SK-N-SH treated with all-trans-retinoic acid at 6 μM for 48 hours (cell line): ENCODE data around the gene NAA60.
A peak's percentile ranks its signal among the peaks of the same experiment; 100 is the strongest.

ENCODE experiments used
- ATAC-seq: fragments of 200-7000 bp; cut with Tn5 transposase; 3 replicates; pipeline ENCODE4 v1.9.1; 2020; ENCODE audit warnings: mild to moderate bottlenecking, moderate library complexity
- ARNTL ChIP-seq: fragments of 450-650 bp; formaldehyde crosslinking; IDR thresholded peaks from 2 replicates; pipeline ENCODE4 v1.5.0; 2020; ENCODE audit warnings: low read depth, mild to moderate bottlenecking, moderate library complexity, borderline replicate concordance
- BACH2 ChIP-seq: fragments of 250-450 bp; sonication (Bioruptor Pico); IDR thresholded peaks from 2 replicates; pipeline ENCODE4 v1.9.0; 2021; ENCODE audit warnings: mild to moderate bottlenecking, borderline replicate concordance
- CSDC2 ChIP-seq: fragments of 250-450 bp; sonication (Bioruptor Pico); IDR thresholded peaks from 2 replicates; pipeline ENCODE4 v1.5.0; 2020; ENCODE audit warnings: mild to moderate bottlenecking, moderate library complexity
- ESRRG ChIP-seq: fragments of 250-450 bp; sonication (Bioruptor Pico); IDR thresholded peaks from 2 replicates; pipeline ENCODE4 v1.6.1; 2021; ENCODE audit warnings: mild to moderate bottlenecking
- GLIS3 ChIP-seq: fragments of 250-450 bp; sonication (Bioruptor Pico); IDR thresholded peaks from 2 replicates; pipeline ENCODE4 v1.5.0; 2020; ENCODE audit warnings: mild to moderate bottlenecking, moderate library complexity
- ISL1 ChIP-seq: fragments of 250-450 bp; sonication (Bioruptor Pico); IDR thresholded peaks from 2 replicates; pipeline ENCODE4 v2.1.2; 2022; ENCODE audit warnings: mild to moderate bottlenecking, moderate library complexity
- OSR1 ChIP-seq: fragments of 250-450 bp; sonication (Bioruptor Pico); IDR thresholded peaks from 2 replicates; pipeline ENCODE4 v1.8.0; 2022; ENCODE audit warnings: moderate library complexity, mild to moderate bottlenecking, inconsistent platforms
- PPARA ChIP-seq: fragments of 250-450 bp; sonication (Bioruptor Pico); IDR thresholded peaks from 2 replicates; pipeline ENCODE4 v1.5.0; 2020; ENCODE audit warnings: mild to moderate bottlenecking, borderline replicate concordance
- RARB ChIP-seq: fragments of 250-450 bp; sonication (Bioruptor Pico); IDR thresholded peaks from 2 replicates; pipeline ENCODE4 v1.8.0; 2021; ENCODE audit warnings: mild to moderate bottlenecking, moderate library complexity
- SNAI2 ChIP-seq: fragments of 250-450 bp; sonication (Bioruptor Pico); IDR thresholded peaks from 2 replicates; pipeline ENCODE4 v1.5.0; 2020; ENCODE audit warnings: mild to moderate bottlenecking, moderate library complexity
- TCF4 ChIP-seq: fragments of 250-450 bp; sonication (Bioruptor Pico); IDR thresholded peaks from 2 replicates; pipeline ENCODE4 v1.8.0; 2021; ENCODE audit warnings: mild to moderate bottlenecking, moderate library complexity, borderline replicate concordance
- TOX ChIP-seq: fragments of 250-450 bp; sonication (Bioruptor Pico); IDR thresholded peaks from 2 replicates; pipeline ENCODE4 v1.8.0; 2021; ENCODE audit warnings: mild to moderate bottlenecking, moderate library complexity, borderline replicate concordance
- ZFP3 ChIP-seq: fragments of 250-450 bp; sonication (Bioruptor Pico); IDR thresholded peaks from 2 replicates; pipeline ENCODE4 v1.5.0; 2020; ENCODE audit warnings: mild to moderate bottlenecking, moderate library complexity
- ZFP30 ChIP-seq: fragments of 450-650 bp; formaldehyde crosslinking; IDR thresholded peaks from 2 replicates; pipeline ENCODE4 v1.5.0; 2022; ENCODE audit warnings: mild to moderate bottlenecking, moderate library complexity
- ZNF70 ChIP-seq: fragments of 450-650 bp; formaldehyde crosslinking; IDR thresholded peaks from 2 replicates; pipeline ENCODE4 v1.5.0; 2020; ENCODE audit warnings: mild to moderate bottlenecking, moderate library complexity
- TF ChIP-seq, protein P1 (sequence below): fragments of 250-450 bp; sonication (Bioruptor Pico); IDR thresholded peaks from 2 replicates; pipeline ENCODE4 v1.8.0; 2020; ENCODE audit warnings: mild to moderate bottlenecking, moderate library complexity, borderline replicate concordance
- TF ChIP-seq, protein P2 (sequence below): fragments of 250-450 bp; sonication (Bioruptor Pico); IDR thresholded peaks from 2 replicates; pipeline ENCODE4 v1.5.0; 2020; ENCODE audit warnings: mild to moderate bottlenecking, moderate library complexity
- TF ChIP-seq, protein P3 (sequence below): fragments of 250-450 bp; sonication (Bioruptor Pico); IDR thresholded peaks from 2 replicates; pipeline ENCODE4 v1.5.1; 2021; ENCODE audit warnings: mild to moderate bottlenecking, moderate library complexity
- TF ChIP-seq, protein P4 (sequence below): fragments of 250-450 bp; sonication (Bioruptor Pico); IDR thresholded peaks from 2 replicates; pipeline ENCODE4 v1.5.1; 2020; ENCODE audit warnings: low read depth, mild to moderate bottlenecking, moderate library complexity

The NAA60 gene

DNA sequence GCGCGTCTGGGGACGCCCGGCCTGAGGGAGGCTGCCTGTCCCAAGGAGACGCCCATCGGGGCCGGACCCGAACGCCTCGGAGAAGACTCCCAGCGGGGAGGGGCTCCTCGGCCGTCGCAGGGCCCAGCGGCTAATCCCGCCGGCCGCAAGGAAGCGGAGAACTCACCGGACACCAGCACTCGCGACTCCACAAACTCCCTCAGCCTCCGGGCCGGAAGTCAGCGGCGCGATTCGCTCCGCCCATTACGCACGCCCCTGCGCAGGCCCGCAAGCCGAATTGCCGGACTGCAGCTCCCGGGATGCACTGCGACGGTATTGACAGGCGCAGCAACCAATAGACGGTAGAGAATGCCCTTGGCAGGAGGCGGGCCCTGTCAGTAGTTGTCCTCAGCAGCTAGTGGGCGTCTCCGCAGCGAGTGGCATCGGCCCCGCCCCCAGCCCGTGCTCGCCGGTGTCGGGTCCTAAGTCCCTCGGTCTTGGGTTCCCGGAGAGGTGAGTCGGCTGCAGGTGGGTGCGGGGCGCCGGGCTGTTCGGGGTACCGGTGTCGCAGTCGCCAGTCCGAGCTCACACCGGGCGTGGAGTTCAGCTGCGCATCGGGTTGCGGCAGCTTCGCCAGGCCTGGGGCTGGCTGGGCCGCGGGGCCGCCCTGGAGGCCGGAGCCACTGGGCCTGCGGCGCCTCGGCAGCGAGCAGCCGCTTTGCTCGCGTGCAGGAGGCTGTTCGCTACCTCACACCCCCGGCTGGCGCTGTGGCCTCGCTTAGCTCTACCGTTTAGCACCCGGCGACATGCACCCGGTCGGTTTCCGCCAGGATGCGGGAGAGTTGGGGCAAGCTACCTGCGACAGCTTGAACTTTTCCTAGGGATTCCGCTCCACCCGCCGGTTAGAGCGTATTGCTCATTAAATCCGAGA lies 42.4 kb upstream of the NAA60 start, which contains the start of the genes ZNF174 and ZSCAN32:
TSS of gene ZNF174 (plus strand) at position 437 of the 910 bp plus-strand sequence. CDS start 790 bp downstream, outside the sequence.
TSS of gene ZSCAN32 (minus strand) at position 226 of the 910 bp plus-strand sequence. CDS start 3,447 bp downstream, outside the sequence.
- TF ChIP-seq SNAI2 (no peak), ZFP3 (CRISPR knock-in tag) (no peak; the same call in 1 of the 2 replicates), RARB (no peak), OSR1 (CRISPR knock-in tag) (no peak), BACH2 (CRISPR knock-in tag) (no peak)
- TF ChIP-seq, protein P1, sequence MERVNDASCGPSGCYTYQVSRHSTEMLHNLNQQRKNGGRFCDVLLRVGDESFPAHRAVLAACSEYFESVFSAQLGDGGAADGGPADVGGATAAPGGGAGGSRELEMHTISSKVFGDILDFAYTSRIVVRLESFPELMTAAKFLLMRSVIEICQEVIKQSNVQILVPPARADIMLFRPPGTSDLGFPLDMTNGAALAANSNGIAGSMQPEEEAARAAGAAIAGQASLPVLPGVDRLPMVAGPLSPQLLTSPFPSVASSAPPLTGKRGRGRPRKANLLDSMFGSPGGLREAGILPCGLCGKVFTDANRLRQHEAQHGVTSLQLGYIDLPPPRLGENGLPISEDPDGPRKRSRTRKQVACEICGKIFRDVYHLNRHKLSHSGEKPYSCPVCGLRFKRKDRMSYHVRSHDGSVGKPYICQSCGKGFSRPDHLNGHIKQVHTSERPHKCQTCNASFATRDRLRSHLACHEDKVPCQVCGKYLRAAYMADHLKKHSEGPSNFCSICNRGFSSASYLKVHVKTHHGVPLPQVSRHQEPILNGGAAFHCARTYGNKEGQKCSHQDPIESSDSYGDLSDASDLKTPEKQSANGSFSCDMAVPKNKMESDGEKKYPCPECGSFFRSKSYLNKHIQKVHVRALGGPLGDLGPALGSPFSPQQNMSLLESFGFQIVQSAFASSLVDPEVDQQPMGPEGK (CRISPR knock-in tag) = no peak; the same call in 1 of the 2 replicates
- TF ChIP-seq, protein P2, sequence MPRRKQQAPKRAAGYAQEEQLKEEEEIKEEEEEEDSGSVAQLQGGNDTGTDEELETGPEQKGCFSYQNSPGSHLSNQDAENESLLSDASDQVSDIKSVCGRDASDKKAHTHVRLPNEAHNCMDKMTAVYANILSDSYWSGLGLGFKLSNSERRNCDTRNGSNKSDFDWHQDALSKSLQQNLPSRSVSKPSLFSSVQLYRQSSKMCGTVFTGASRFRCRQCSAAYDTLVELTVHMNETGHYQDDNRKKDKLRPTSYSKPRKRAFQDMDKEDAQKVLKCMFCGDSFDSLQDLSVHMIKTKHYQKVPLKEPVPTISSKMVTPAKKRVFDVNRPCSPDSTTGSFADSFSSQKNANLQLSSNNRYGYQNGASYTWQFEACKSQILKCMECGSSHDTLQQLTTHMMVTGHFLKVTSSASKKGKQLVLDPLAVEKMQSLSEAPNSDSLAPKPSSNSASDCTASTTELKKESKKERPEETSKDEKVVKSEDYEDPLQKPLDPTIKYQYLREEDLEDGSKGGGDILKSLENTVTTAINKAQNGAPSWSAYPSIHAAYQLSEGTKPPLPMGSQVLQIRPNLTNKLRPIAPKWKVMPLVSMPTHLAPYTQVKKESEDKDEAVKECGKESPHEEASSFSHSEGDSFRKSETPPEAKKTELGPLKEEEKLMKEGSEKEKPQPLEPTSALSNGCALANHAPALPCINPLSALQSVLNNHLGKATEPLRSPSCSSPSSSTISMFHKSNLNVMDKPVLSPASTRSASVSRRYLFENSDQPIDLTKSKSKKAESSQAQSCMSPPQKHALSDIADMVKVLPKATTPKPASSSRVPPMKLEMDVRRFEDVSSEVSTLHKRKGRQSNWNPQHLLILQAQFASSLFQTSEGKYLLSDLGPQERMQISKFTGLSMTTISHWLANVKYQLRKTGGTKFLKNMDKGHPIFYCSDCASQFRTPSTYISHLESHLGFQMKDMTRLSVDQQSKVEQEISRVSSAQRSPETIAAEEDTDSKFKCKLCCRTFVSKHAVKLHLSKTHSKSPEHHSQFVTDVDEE (CRISPR knock-in tag) = no peak
- ATAC-seq = peak; percentile 99

DNA sequence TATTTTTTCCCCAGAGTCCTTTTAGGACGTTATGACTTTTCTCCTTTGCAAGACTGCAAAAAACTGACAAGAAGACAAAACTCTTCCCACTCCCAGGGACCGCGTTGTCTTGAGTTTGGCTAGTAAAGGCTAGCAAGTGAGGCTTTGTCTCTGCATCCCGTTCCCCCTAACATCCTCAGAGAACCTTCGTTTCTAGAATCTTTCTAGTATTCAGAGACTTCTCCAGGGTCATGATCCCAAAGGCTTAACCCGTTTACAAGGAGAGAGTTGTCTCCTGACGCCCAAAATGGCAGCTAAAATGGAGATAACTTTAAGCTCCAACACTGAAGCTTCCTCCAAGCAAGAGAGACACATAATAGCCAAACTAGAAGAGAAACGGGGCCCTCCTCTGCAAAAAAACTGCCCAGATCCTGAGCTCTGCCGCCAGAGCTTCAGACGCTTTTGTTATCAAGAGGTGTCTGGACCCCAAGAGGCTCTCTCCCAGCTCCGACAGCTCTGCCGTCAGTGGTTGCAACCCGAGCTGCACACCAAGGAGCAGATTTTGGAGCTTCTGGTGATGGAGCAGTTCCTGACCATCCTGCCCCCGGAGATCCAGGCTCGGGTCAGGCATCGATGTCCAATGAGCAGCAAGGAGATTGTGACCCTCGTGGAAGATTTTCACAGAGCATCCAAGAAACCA lies 41.6 kb upstream of the NAA60 start:
- no peak for TF ChIP-seq TOX (CRISPR knock-in tag)
- TF ChIP-seq, protein P2 (CRISPR knock-in tag) = no peak
- no peak for TF ChIP-seq GLIS3
- no peak for TF ChIP-seq ZFP3 (CRISPR knock-in tag)
- no peak for TF ChIP-seq ARNTL (CRISPR knock-in tag)
- TF ChIP-seq, protein P1 (CRISPR knock-in tag) = no peak
- TF ChIP-seq PPARA = no peak
- TF ChIP-seq, protein P3, sequence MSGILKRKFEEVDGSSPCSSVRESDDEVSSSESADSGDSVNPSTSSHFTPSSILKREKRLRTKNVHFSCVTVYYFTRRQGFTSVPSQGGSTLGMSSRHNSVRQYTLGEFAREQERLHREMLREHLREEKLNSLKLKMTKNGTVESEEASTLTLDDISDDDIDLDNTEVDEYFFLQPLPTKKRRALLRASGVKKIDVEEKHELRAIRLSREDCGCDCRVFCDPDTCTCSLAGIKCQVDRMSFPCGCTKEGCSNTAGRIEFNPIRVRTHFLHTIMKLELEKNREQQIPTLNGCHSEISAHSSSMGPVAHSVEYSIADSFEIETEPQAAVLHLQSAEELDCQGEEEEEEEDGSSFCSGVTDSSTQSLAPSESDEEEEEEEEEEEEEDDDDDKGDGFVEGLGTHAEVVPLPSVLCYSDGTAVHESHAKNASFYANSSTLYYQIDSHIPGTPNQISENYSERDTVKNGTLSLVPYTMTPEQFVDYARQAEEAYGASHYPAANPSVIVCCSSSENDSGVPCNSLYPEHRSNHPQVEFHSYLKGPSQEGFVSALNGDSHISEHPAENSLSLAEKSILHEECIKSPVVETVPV (CRISPR knock-in tag) = no peak
- TF ChIP-seq CSDC2 = no peak
- no peak for TF ChIP-seq ZNF70 (CRISPR knock-in tag)
- no peak for TF ChIP-seq RARB
- no peak for TF ChIP-seq OSR1 (CRISPR knock-in tag)
- TF ChIP-seq, protein P4, sequence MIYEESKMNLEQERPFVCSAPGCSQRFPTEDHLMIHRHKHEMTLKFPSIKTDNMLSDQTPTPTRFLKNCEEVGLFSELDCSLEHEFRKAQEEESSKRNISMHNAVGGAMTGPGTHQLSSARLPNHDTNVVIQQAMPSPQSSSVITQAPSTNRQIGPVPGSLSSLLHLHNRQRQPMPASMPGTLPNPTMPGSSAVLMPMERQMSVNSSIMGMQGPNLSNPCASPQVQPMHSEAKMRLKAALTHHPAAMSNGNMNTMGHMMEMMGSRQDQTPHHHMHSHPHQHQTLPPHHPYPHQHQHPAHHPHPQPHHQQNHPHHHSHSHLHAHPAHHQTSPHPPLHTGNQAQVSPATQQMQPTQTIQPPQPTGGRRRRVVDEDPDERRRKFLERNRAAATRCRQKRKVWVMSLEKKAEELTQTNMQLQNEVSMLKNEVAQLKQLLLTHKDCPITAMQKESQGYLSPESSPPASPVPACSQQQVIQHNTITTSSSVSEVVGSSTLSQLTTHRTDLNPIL (CRISPR knock-in tag) = no peak
- no peak for TF ChIP-seq ZFP30 (CRISPR knock-in tag)
- TF ChIP-seq ISL1 (CRISPR knock-in tag) = no peak
- TF ChIP-seq TCF4 = no peak
- TF ChIP-seq ESRRG (CRISPR knock-in tag) = no peak
- no peak for ATAC-seq
